ENCODE measurements around the gene CEP112. TPM values are rescaled to one million over a fixed set of nuclear protein-coding genes. Genes with fewer than 3 reads are reported as not detected.
A peak's percentile ranks its signal among the peaks of the same experiment; 100 is the strongest.

CEP112 gene
- total and polyA plus RNA-seq, 4 donors: 5.9 to 32.9 (median 18.8) TPM

DNA sequence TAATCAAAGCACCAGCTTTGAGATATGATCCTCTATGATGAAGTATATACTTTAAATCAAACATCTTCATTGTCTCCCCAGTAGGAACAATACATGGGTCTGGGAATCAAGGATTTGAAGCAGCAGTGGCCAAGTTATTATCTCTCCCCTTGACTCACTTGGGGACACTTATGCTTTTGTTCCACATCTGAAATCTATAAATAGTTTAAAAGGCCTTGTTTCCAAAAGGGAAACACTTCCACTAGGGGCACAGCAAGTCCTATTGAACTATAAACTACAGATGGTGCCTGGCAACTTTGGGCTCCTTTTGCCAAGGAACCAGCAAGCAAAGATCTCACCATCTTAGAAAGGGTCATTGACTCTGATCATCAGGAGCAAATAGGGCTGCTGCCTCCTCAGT is 16.0 kb upstream of the CEP112 start:
- H3K27ac ChIP-seq (ENCODE audit: low read depth in 1 of 2, low read length in 1 of 2): no peak overlapping the region
- no peak overlapping the region for H3K9ac ChIP-seq (ENCODE audit: insufficient read depth in 1 of 2, low read length in 2 of 2)
- no peak overlapping the region for H3K4me3 ChIP-seq
- ATAC-seq (ENCODE audit: insufficient read depth, low FRiP score) (no peak), DNase-seq (no peak)
- H3K9me3 ChIP-seq (ENCODE audit: control insufficient read depth in 4 of 4, insufficient read depth in 3 of 4, low read length in 3 of 4): no peaks in the 10 kb centered on the region
- H3K4me1 ChIP-seq (ENCODE audit: control insufficient read depth in 5 of 5, insufficient read depth in 5 of 5, low read length in 5 of 5): no peaks in the 10 kb centered on the region
- no peaks in the 10 kb centered on the region for H3K27me3 ChIP-seq (ENCODE audit: control insufficient read depth in 3 of 3, insufficient read depth in 3 of 3, low read length in 2 of 3)
- no peaks in the 10 kb centered on the region for H3K36me3 ChIP-seq (ENCODE audit: control insufficient read depth in 4 of 4, insufficient read depth in 4 of 4, low read length in 4 of 4)
- TF ChIP-seq, protein P1, sequence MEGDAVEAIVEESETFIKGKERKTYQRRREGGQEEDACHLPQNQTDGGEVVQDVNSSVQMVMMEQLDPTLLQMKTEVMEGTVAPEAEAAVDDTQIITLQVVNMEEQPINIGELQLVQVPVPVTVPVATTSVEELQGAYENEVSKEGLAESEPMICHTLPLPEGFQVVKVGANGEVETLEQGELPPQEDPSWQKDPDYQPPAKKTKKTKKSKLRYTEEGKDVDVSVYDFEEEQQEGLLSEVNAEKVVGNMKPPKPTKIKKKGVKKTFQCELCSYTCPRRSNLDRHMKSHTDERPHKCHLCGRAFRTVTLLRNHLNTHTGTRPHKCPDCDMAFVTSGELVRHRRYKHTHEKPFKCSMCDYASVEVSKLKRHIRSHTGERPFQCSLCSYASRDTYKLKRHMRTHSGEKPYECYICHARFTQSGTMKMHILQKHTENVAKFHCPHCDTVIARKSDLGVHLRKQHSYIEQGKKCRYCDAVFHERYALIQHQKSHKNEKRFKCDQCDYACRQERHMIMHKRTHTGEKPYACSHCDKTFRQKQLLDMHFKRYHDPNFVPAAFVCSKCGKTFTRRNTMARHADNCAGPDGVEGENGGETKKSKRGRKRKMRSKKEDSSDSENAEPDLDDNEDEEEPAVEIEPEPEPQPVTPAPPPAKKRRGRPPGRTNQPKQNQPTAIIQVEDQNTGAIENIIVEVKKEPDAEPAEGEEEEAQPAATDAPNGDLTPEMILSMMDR (IDR thresholded peaks at IDR 0.05; ENCODE audit: control extremely low read depth, extremely low read depth): no peak

DNA sequence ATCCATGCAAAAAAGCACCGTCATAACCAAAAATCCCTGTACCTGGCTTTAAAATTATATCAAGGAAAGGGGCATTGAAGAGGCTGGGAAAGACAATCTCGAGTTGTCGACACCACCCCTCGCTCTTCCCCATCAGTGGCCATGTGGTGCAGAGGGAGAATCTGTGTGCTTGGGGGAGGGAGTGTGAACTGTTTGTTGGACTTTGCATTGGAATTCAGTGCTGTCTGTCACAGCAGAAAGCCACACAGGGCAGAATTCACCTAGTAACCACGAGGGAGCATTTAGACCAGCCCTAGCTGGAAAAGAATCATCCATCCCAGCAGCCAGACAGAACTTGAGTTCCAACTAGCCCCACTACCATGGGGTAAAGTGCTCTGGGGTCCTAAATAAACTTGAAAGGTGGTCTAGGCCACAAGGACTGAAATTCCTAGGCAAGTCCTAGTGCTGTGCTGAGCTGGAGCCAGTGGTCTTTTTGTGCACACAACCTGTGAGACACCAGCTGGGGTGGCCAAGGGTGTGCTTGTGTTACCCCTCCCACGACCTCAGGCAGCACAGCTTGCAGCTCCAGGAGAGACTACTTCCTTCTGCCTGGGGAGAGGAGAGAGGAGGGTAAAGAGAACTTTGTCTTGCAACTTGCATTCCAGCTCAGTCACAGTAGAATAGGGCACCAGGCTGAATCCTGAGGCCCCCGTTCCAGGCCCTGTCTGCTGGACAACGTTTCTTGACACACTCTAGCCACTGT is 11.5 kb upstream of the CEP112 start:
- no peak for ATAC-seq (ENCODE audit: insufficient read depth, low FRiP score)
- TF ChIP-seq, protein P1 (IDR thresholded peaks at IDR 0.05; ENCODE audit: control extremely low read depth, extremely low read depth): no peak
- WGBS, 2 donors: 88 to 92% methylated on average over 8 of the region's 8 CpGs

DNA sequence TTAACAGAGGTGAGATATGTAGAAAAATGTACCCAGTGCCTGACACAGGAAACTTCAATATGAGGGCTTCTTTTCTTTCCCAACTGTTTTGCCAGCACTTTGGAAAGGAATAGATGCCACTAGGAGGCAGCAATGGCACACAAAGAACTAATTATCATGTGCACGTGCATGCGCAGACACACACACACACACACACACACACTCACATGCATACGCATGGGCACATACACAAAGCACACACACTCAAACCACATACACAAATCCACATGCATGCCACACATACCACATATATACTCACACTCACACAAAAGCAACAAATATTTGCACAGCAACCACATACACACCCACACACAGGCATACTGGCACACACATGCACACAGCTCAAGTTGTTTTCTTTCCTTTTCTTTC is 8.8 kb upstream of the CEP112 start:
- DNase-seq (peak; percentile 77 to 90 (median 84)), ATAC-seq (ENCODE audit: insufficient read depth, low FRiP score) (no peak)
- WGBS, 2 donors: 2 to 5% methylated on average over 3 of the region's 3 CpGs
- H3K4me1 ChIP-seq (ENCODE audit: control insufficient read depth in 5 of 5, insufficient read depth in 5 of 5, low read length in 5 of 5): peaks cover 0 to 5% (median 0%) of the 10 kb centered on the region in 5 donors
- no peak overlapping the region for H3K9ac ChIP-seq (ENCODE audit: insufficient read depth in 1 of 2, low read length in 2 of 2)
- TF ChIP-seq, protein P1 (IDR thresholded peaks at IDR 0.05; ENCODE audit: control extremely low read depth, extremely low read depth): peak; percentile 32
- no peaks in the 10 kb centered on the region for H3K36me3 ChIP-seq (ENCODE audit: control insufficient read depth in 4 of 4, insufficient read depth in 4 of 4, low read length in 4 of 4)
- no peak overlapping the region for H3K27ac ChIP-seq (ENCODE audit: low read depth in 1 of 2, low read length in 1 of 2)
- H3K27me3 ChIP-seq (ENCODE audit: control insufficient read depth in 3 of 3, insufficient read depth in 3 of 3, low read length in 2 of 3): no peaks in the 10 kb centered on the region
- H3K9me3 ChIP-seq (ENCODE audit: control insufficient read depth in 4 of 4, insufficient read depth in 3 of 4, low read length in 3 of 4): no peaks in the 10 kb centered on the region
- no peak overlapping the region for H3K4me3 ChIP-seq

More for the DNA sequence above, 11.5 kb upstream of the CEP112 start:
- no peak for DNase-seq
- no peaks in the 10 kb centered on the region for H3K36me3 ChIP-seq (ENCODE audit: control insufficient read depth in 4 of 4, insufficient read depth in 4 of 4, low read length in 4 of 4)
- H3K4me1 ChIP-seq (ENCODE audit: control insufficient read depth in 5 of 5, insufficient read depth in 5 of 5, low read length in 5 of 5): peaks cover 0 to 5% (median 0%) of the 10 kb centered on the region in 5 donors
- H3K4me3 ChIP-seq: no peak overlapping the region
- H3K9me3 ChIP-seq (ENCODE audit: control insufficient read depth in 4 of 4, insufficient read depth in 3 of 4, low read length in 3 of 4): no peaks in the 10 kb centered on the region
- H3K27ac ChIP-seq (ENCODE audit: low read depth in 1 of 2, low read length in 1 of 2): no peak overlapping the region
- H3K9ac ChIP-seq (ENCODE audit: insufficient read depth in 1 of 2, low read length in 2 of 2): no peak overlapping the region
- no peaks in the 10 kb centered on the region for H3K27me3 ChIP-seq (ENCODE audit: control insufficient read depth in 3 of 3, insufficient read depth in 3 of 3, low read length in 2 of 3)

All from lung (tissue), 12 donors.